Embryonic facial prominence (tissue), 1 donor: ENCODE results near the gene RBM23.

Experiments used
- DNase-seq: peaks from one replicate; pipeline ENCODE4 v3.0.0-alpha.2; 2016; ENCODE audit errors: extremely low spot score

Gene RBM23

DNA sequence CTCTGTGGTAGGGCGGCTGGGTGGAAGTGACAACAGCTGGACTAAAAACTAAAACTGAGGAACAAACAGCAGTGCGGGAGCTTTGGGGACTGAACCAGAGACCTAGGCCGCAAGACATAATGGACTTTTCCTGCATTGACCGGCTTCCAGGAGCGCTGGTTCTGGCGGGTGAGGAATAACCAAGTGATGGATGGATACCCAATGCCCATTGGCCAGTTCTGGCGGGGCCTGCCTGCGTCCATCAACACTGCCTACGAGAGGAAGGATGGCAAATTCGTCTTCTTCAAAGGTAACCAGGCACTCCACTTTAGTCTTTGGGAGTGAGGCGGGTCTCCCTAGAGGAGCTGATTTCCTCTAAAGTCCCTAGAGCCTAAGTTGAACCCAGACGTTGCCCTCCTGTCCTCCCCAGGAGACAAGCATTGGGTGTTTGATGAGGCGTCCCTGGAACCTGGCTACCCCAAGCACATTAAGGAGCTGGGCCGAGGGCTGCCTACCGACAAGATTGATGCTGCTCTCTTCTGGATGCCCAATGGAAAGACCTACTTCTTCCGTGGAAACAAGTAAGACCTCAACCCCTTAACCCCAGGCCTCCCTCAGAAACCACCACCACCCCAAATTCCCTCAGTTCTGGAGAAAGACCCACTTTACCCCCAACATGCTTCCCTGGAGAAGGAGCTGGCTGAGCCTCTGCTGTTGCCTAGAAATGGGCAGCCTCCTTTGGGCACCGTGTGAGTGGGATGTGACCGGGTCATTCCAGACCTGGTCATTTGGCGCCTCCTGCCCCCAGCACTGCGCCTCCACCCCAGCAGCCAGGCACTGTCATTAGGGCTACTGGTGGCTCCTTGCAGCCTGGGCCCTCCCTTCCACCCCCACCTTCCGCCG is 74.5 kb downstream of the RBM23 start:
- no peak for DNase-seq
